Neural progenitor cell (in vitro differentiated cells): ENCODE data around the gene DIP2A.

ENCODE experiments used
- CTCF ChIP-seq: fragments of 200-600 bp; sonication (generic); IDR thresholded peaks from 2 replicates; pipeline ENCODE4 v1.5.1; 2017; ENCODE audit warnings: antibody characterized with exemption, mild to moderate bottlenecking
- EZH2 ChIP-seq: fragments of 200-600 bp; sonication (generic); IDR thresholded peaks from 2 replicates; pipeline ENCODE4 v1.6.1; 2017; ENCODE audit warnings: antibody characterized with exemption, mild to moderate bottlenecking, moderate library complexity
- EZH2phosphoT487 ChIP-seq: fragments of 200-600 bp; sonication (generic); IDR thresholded peaks from 2 replicates; pipeline ENCODE4 v1.6.1; 2017; ENCODE audit warnings: antibody characterized with exemption

GRCh38 chr21:46605767-46606426, 147.2 kb downstream of the DIP2A start:
- TF ChIP-seq CTCF (no peak), EZH2 (no peak), EZH2phosphoT487 (no peak)
